WTC11 (cell line): ENCODE data around the gene KRT4. TPM values are rescaled to one million over a fixed set of nuclear protein-coding genes. Genes with fewer than 3 reads are reported as not detected.

Source experiments
- ATAC-seq: fragments of 200-7000 bp; cut with Tn5 transposase; 2 replicates; pipeline ENCODE4 v1.10.0; 2021; ENCODE audit warnings: mild to moderate bottlenecking, moderate library complexity
- CTCF ChIA-PET: fragments of 300-600 bp; sonication (Branson Sonifier 250); formaldehyde crosslinking; loops from one replicate; lab custom pipeline; 2021; ENCODE audit warnings: antibody characterized with exemption; lab: Charles Lee
- POLR2A ChIA-PET: fragments of 350-600 bp; sonication (Branson Sonifier 250); formaldehyde crosslinking; loops from one replicate; lab custom pipeline; 2021; ENCODE audit warnings: antibody characterized with exemption; lab: Charles Lee
- DNase-seq: peaks from one replicate; pipeline ENCODE4 v3.0.0; 2021; ENCODE audit warnings: low spot score
- H3K27ac Mint-ChIP-seq: 2 replicates; pipeline ENCODE4 v1.8.0; 2021; ENCODE audit warnings: mixed read lengths
- H3K27me3 Mint-ChIP-seq: 2 replicates; pipeline ENCODE4 v1.8.0; 2021; ENCODE audit warnings: low read depth, mild to moderate bottlenecking, moderate library complexity, mixed read lengths
- H3K36me3 Mint-ChIP-seq: 2 replicates; pipeline ENCODE4 v1.8.0; 2021; ENCODE audit warnings: mixed read lengths
- H3K4me1 Mint-ChIP-seq: 2 replicates; pipeline ENCODE4 v1.8.0; 2022; ENCODE audit warnings: mixed read lengths
- H3K4me3 Mint-ChIP-seq: 2 replicates; pipeline ENCODE4 v1.8.0; 2021; ENCODE audit warnings: mild to moderate bottlenecking, moderate library complexity, mixed read lengths
- H3K9me3 Mint-ChIP-seq: 2 replicates; pipeline ENCODE4 v1.8.0; 2021; ENCODE audit warnings: mixed read lengths
- E2F5 ChIP-seq: sonication (generic); formaldehyde crosslinking; IDR thresholded peaks from 2 replicates; pipeline ENCODE4 v1.8.1; 2022; ENCODE audit warnings: mild to moderate bottlenecking, moderate library complexity, missing genetic modification reagents
- ELF4 ChIP-seq: sonication (generic); formaldehyde crosslinking; IDR thresholded peaks from 2 replicates; pipeline ENCODE4 v1.8.1; 2022; ENCODE audit warnings: low read depth, mild to moderate bottlenecking, moderate library complexity, missing genetic modification reagents
- ESRRA ChIP-seq: sonication (generic); formaldehyde crosslinking; IDR thresholded peaks from 2 replicates; pipeline ENCODE4 v1.8.1; 2022; ENCODE audit warnings: mild to moderate bottlenecking, missing genetic modification reagents, borderline replicate concordance
- FOXK1 ChIP-seq: sonication (generic); formaldehyde crosslinking; IDR thresholded peaks from 2 replicates; pipeline ENCODE4 v1.8.0; 2022; ENCODE audit warnings: mild to moderate bottlenecking, moderate library complexity, missing genetic modification reagents
- HMGA2 ChIP-seq: fragments of 250-450 bp; sonication (Bioruptor Pico); IDR thresholded peaks from 2 replicates; pipeline ENCODE4 v1.4.0; 2021; ENCODE audit warnings: mild to moderate bottlenecking, moderate library complexity
- IRF2 ChIP-seq: sonication (generic); formaldehyde crosslinking; IDR thresholded peaks from 2 replicates; pipeline ENCODE4 v1.8.0; 2022; ENCODE audit warnings: low read depth, missing genetic modification reagents, borderline replicate concordance
- JAZF1 ChIP-seq: fragments of 250-450 bp; sonication (Bioruptor Pico); IDR thresholded peaks from 2 replicates; pipeline ENCODE4 v1.9.0; 2021; ENCODE audit warnings: moderate library complexity, mild to moderate bottlenecking, inconsistent platforms
- MXD4 ChIP-seq: fragments of 250-450 bp; sonication (Bioruptor Pico); IDR thresholded peaks from 2 replicates; pipeline ENCODE4 v1.8.0; 2021; ENCODE audit warnings: mild to moderate bottlenecking, moderate library complexity, borderline replicate concordance
- NFATC4 ChIP-seq: fragments of 250-450 bp; sonication (Bioruptor Pico); IDR thresholded peaks from 2 replicates; pipeline ENCODE4 v1.9.0; 2021; ENCODE audit warnings: mild to moderate bottlenecking
- NR1H2 ChIP-seq: sonication (generic); formaldehyde crosslinking; IDR thresholded peaks from 2 replicates; pipeline ENCODE4 v1.9.0; 2021; ENCODE audit warnings: mild to moderate bottlenecking, moderate library complexity, missing genetic modification reagents
- NR3C1 ChIP-seq: sonication (generic); formaldehyde crosslinking; conservative IDR thresholded peaks from 2 replicates; pipeline ENCODE4 v1.8.1; 2023; ENCODE audit warnings: low read depth, mild to moderate bottlenecking, missing genetic modification reagents
- RELA ChIP-seq: sonication (generic); formaldehyde crosslinking; IDR thresholded peaks from 2 replicates; pipeline ENCODE4 v1.8.1; 2022; ENCODE audit warnings: missing genetic modification reagents, mild to moderate bottlenecking, borderline replicate concordance
- SMAD4 ChIP-seq: sonication (generic); formaldehyde crosslinking; IDR thresholded peaks from 2 replicates; pipeline ENCODE4 v1.8.0; 2022; ENCODE audit warnings: mild to moderate bottlenecking, missing genetic modification reagents
- SOX15 ChIP-seq: fragments of 250-450 bp; sonication (Bioruptor Pico); IDR thresholded peaks from 2 replicates; pipeline ENCODE4 v1.9.0; 2021; ENCODE audit warnings: mild to moderate bottlenecking
- TEAD4 ChIP-seq: sonication (generic); formaldehyde crosslinking; IDR thresholded peaks from 2 replicates; pipeline ENCODE4 v1.8.0; 2022; ENCODE audit warnings: mild to moderate bottlenecking, missing genetic modification reagents
- ZNF138 ChIP-seq: sonication (generic); formaldehyde crosslinking; conservative IDR thresholded peaks from 2 replicates; pipeline ENCODE4 v1.8.1; 2022; ENCODE audit warnings: mild to moderate bottlenecking, moderate library complexity, missing genetic modification reagents
- ZNF219 ChIP-seq: sonication (generic); formaldehyde crosslinking; IDR thresholded peaks from 2 replicates; pipeline ENCODE4 v1.8.0; 2023; ENCODE audit warnings: missing genetic modification reagents, mild to moderate bottlenecking, borderline replicate concordance
- ZNF416 ChIP-seq: fragments of 250-450 bp; sonication (Bioruptor Pico); IDR thresholded peaks from 2 replicates; pipeline ENCODE4 v1.9.0; 2021; ENCODE audit warnings: mild to moderate bottlenecking, inconsistent platforms
- ZNF532 ChIP-seq: fragments of 250-450 bp; sonication (Bioruptor Pico); IDR thresholded peaks from 2 replicates; pipeline ENCODE4 v1.9.0; 2021; ENCODE audit warnings: mild to moderate bottlenecking, borderline replicate concordance
- total RNA-seq: library from RNA; stranded (reverse); gene quantifications from 3 replicates; pipeline ENCODE4 v1.2.3, GENCODE V29; 2021
- TF ChIP-seq, protein P1 (sequence below): sonication (generic); formaldehyde crosslinking; IDR thresholded peaks from 2 replicates; pipeline ENCODE4 v1.8.1; 2023; ENCODE audit warnings: mild to moderate bottlenecking, missing genetic modification reagents
- TF ChIP-seq, protein P2 (sequence below): sonication (generic); formaldehyde crosslinking; IDR thresholded peaks from 2 replicates; pipeline ENCODE4 v1.8.0; 2023; ENCODE audit warnings: mild to moderate bottlenecking, missing genetic modification reagents

Gene KRT4
- total RNA-seq, 1 experiment from 2014 or later, result not detected

DNA sequence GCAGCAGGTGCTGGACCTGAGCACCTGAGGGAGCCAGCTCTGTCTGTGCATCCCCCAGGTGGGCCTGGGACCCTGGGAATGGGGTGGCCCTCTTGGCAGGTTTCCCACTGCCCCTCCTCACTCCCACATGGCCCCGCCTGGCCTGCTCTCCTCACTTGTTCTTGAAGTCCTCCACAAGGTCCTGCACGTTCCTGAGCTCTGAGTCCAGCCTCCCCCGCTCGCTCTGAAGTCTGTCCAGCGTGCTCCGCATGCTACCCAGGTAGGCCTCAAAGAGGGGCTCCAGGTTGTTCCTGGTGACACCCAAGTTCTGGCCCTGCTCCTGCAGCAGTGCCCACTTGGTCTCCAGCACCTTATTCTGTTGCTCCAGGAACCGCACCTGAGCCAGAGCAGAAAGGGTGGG lies 17.3 kb upstream of the KRT4 start:
- no peak for TF ChIP-seq ZNF532 (CRISPR knock-in tag)
- TF ChIP-seq ESRRA (CRISPR knock-in tag), result no peak
- no peak for TF ChIP-seq ELF4 (CRISPR knock-in tag)
- TF ChIP-seq, protein P1, sequence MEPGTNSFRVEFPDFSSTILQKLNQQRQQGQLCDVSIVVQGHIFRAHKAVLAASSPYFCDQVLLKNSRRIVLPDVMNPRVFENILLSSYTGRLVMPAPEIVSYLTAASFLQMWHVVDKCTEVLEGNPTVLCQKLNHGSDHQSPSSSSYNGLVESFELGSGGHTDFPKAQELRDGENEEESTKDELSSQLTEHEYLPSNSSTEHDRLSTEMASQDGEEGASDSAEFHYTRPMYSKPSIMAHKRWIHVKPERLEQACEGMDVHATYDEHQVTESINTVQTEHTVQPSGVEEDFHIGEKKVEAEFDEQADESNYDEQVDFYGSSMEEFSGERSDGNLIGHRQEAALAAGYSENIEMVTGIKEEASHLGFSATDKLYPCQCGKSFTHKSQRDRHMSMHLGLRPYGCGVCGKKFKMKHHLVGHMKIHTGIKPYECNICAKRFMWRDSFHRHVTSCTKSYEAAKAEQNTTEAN, result no peak
- no peak for TF ChIP-seq ZNF219 (CRISPR knock-in tag)
- no peak for ATAC-seq
- ChIA-PET CTCF (interaction anchor here (0.6 to 1.0 kb wide), 3 partner anchors 34 to 150 kb away, joined by 3 read pairs; no protein-coding TSS in a partner anchor), POLR2A (no interaction called here)
- Mint-ChIP-seq H3K4me3 (no peak overlapping the region), H3K9me3 (peaks cover 6% of the 10 kb centered on the region), H3K36me3 (no peaks in the 10 kb centered on the region), H3K27me3 (no peaks in the 10 kb centered on the region; the same call in 1 of the 2 replicates), H3K4me1 (peaks cover 7% of the 10 kb centered on the region), H3K27ac (no peak overlapping the region)
- no peak for DNase-seq

GRCh38 chr12:52829986-52830770 lies 16.3 kb upstream of the KRT4 start:
- peaks cover 6% of the 10 kb centered on the region for H3K9me3 Mint-ChIP-seq
- ChIA-PET POLR2A (no interaction called here), CTCF (no interaction called here)
- no peak overlapping the region for H3K27ac Mint-ChIP-seq
- no peak for DNase-seq
- no peak for ATAC-seq
- no peak overlapping the region for H3K4me3 Mint-ChIP-seq
- no peaks in the 10 kb centered on the region; the same call in 1 of the 2 replicates for H3K27me3 Mint-ChIP-seq
- peaks cover 7% of the 10 kb centered on the region for H3K4me1 Mint-ChIP-seq
- TF ChIP-seq TEAD4 (no peak), ZNF138 (CRISPR knock-in tag) (no peak), MXD4 (CRISPR knock-in tag) (no peak), SOX15 (CRISPR knock-in tag) (no peak), E2F5 (CRISPR knock-in tag) (no peak), ZNF219 (CRISPR knock-in tag) (no peak), ZNF416 (CRISPR knock-in tag) (no peak), IRF2 (CRISPR knock-in tag) (no peak), RELA (CRISPR knock-in tag) (no peak), HMGA2 (no peak), FOXK1 (CRISPR knock-in tag) (no peak), NFATC4 (CRISPR knock-in tag) (no peak), NR1H2 (no peak), JAZF1 (CRISPR knock-in tag) (no peak), SMAD4 (no peak), NR3C1 (CRISPR knock-in tag) (no peak)
- TF ChIP-seq, protein P1, result no peak
- TF ChIP-seq, protein P2, sequence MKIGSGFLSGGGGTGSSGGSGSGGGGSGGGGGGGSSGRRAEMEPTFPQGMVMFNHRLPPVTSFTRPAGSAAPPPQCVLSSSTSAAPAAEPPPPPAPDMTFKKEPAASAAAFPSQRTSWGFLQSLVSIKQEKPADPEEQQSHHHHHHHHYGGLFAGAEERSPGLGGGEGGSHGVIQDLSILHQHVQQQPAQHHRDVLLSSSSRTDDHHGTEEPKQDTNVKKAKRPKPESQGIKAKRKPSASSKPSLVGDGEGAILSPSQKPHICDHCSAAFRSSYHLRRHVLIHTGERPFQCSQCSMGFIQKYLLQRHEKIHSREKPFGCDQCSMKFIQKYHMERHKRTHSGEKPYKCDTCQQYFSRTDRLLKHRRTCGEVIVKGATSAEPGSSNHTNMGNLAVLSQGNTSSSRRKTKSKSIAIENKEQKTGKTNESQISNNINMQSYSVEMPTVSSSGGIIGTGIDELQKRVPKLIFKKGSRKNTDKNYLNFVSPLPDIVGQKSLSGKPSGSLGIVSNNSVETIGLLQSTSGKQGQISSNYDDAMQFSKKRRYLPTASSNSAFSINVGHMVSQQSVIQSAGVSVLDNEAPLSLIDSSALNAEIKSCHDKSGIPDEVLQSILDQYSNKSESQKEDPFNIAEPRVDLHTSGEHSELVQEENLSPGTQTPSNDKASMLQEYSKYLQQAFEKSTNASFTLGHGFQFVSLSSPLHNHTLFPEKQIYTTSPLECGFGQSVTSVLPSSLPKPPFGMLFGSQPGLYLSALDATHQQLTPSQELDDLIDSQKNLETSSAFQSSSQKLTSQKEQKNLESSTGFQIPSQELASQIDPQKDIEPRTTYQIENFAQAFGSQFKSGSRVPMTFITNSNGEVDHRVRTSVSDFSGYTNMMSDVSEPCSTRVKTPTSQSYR, result no peak
- H3K36me3 Mint-ChIP-seq, result no peaks in the 10 kb centered on the region
